Measurements from ENCODE around the gene TC2N.
"Not testable (repeated sequence)": the region's sequence is repeated elsewhere in the genome, so short reads cannot be mapped to it uniquely, and the experiment has no call there.

Gene TC2N

DNA sequence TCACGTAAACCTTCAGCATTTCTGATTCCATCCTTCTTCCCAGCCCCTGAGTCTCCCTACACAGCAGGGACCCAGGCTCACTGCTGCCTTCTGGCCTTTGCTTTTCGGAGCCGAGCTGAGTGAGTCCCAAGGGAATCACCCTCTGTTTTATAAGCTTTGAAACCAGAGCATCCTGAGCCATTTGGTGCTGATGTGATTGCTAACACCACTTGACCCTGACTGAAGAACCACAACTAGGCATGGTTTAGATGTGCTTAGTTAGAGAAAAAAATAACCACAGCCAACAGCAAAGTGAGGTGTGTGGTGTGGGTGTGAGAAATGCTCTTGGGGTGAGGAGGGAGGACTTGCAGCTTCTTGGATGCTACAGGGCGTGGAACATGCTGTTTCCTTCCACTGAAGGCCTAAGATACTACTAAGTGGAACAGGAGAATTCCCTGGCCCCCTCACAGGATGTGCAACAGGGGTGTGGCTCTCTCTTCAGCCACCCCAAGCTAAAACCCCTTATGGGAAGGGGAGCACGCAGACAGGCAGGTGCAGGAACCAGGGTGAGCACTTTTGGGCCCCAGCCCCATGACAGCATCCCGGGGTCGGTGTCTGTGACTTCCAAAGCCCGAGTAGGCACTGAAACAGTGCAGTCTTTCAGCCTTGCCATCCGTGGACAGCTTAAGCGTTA is at the start of gene TC2N:
TC2N (minus strand) TSS at position 221 of the 673 bp plus-strand sequence. CDS start 53,767 bp downstream, outside the sequence.
- peak in 1 of 3 donors; percentile 28 for DNase-seq (ENCODE audit: low read depth in 2 of 3, low spot score in 1 of 3)

DNA sequence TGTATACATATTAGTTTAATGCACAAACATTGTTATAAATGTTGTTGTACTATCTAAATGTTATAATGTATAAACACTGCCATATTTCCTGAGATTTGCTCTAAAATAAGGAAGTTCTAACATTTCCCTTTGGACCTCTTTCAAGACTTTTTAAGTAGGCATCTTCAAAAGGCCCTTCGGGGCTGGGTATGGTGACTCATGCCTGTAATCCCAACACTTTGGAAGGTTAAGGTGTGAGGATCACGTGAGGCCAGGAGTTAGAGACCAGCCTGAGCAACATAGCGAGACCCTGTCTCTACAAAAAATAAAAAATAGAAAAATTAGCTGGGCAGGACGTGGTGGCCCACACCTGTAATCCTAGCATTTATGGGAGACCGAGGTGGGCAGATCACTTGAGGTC is 44.7 kb upstream of the TC2N start:
- no peak for DNase-seq (ENCODE audit: low read depth in 2 of 3, low spot score in 1 of 3)

DNA sequence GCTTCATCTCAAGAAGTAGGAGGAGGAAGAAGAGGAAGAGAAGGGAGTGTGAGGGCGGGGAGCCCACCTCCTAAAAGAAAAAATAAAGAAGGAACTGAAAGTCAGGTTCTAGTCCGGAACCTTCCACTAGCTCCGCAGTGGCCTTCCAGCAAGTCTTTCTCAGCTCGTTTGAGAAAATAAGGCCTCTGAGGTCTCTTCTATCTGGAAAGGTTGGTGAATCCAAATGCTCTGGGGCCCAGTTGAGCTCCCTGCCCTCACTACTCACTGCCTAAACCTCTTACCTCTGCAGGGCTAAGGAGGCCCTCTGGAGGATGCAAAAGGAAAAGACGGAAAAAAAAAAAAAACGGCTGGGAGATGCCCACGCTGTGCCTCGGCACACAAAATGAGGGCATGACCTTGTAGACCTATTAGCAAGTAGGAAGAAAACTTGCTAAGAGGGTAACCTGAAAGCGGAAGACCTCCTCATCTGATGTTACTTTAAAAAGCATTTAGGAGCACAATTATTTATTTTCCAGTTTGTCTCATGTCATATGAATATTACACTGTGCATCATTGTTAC is 44.2 kb upstream of the TC2N start:
- DNase-seq (ENCODE audit: low read depth in 2 of 3, low spot score in 1 of 3) = peak; percentile 18 to 44 (median 19)

DNA sequence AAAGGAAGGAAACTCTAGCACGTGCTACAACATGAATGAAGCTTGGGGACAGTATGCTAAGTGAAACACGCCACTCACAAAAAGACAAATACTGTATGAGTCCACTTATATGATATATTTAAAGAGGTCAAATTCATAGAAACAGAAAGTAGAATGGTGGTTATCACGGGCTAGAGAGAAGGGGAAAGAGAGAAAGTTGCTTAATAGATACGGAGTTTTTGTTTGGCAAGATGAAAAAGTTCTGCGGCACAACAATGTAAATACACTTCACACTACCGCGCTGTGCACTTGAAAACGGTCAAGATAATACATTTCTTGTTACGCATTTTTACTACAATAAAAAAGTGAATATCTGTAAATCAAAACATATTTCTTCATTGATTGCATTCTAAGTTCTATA is 42.9 kb upstream of the TC2N start:
- no peak for DNase-seq (ENCODE audit: low read depth in 2 of 3, low spot score in 1 of 3)

DNA sequence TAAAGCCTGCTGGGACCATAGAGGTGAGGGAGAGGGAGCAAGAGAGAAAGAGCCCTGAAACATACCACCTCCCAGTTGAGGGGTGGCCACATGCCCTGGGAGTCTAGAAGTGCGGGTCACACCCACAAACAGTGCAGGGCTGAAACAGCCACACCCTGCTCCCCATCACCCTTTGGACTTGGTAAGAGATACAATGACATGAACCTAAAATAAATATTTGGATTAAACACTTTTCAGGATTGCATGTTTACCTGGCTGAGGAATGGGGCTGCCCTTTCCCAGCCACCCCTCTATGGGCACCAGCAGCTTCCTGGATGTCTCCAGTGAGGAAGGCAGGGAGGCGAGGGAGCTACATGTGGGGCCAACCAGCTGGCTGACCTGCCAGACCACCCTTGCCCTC is 39.0 kb upstream of the TC2N start:
- no peak for DNase-seq (ENCODE audit: low read depth in 2 of 3, low spot score in 1 of 3)

DNA sequence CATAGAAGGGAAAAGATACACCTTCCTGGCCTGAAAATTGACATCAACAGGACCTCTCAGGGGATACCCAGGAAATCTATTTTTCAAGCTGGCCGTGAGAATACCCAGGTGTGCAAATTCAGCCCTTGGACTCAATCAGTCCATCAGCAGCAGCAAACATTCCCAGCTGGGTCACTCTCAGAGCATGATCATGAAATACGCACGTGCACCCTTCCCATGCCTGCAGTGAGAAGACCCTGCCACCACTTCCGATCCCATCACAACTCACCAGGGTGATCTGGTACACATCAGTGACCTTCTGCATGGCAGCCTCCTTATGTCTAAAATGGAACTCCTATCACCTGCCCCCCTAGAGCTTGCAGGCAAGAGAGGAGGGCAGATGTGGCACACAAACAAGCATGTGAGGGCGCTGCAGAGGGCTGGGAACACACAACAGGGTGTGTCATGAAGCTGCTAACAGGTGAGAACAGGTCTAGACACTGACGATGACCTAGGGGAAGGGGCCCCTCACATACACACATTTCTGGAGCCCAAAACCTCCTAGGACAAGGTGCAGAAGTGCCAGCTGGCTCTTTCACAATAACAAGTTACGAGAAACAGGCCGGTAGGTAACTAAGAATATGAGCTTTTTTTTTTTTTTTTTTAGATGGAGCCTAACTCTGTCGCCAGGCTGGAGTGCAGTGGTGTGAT is 37.8 kb upstream of the TC2N start:
- DNase-seq (ENCODE audit: low read depth in 2 of 3, low spot score in 1 of 3) = no peak

DNA sequence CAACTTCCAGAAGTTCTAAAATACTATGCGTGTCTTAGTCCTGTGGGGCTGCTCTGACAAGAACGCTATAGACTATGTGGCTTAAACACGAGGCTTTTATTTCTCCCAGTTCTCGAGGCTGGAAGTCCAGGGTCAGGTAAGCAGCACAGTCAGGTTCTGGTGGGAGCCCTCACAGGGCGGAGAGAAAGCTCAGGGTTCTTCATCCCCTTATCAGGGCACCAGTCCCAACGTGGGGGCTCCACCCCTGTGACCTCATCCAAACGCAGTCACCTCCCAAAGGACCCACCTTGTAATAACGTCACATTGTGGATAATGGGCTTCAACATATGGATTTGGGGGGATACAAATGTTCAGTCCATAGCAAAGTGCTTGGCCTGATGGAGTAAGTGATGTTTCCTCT is 37.1 kb upstream of the TC2N start:
- DNase-seq (ENCODE audit: low read depth in 2 of 3, low spot score in 1 of 3) = no peak

DNA sequence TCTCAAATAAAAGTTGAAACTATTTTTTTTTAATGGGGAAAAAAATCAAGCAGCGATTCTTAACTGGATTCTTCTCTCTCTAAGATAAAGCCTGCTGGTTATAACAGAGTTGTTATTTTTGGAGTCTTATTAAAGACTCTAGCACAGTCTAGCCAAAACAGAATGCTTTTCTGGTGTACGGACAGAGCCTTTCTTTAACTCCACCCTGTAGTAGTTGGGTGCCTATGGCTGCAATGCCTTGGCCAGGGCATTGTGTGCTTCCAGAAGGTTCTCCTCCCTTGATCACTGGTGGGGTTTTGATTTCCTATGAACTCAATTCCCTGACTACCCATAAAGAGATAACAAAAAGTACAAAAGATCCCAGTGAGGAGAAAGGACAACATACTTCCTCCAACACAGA is 35.7 kb upstream of the TC2N start:
- no peak for DNase-seq (ENCODE audit: low read depth in 2 of 3, low spot score in 1 of 3)

DNA sequence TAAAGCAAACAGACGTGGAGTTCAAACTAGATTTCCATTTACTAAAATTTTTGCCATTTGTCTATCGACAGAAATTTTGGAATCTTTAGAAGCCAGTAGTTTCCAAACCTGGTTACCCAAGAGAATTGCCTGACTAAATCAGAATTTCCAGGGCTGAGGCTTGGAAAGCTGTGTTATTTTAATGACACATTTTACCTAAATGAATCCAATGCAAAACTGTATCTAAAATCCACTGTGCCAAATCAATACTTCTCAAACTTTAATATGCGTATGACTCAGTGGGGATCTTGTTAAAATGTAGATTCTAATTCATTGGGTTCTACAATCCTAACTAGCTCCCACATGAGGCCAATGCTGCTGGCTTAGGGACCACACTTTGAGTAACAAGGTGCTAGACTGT is 35.0 kb upstream of the TC2N start:
- no peak for DNase-seq (ENCODE audit: low read depth in 2 of 3, low spot score in 1 of 3)

DNA sequence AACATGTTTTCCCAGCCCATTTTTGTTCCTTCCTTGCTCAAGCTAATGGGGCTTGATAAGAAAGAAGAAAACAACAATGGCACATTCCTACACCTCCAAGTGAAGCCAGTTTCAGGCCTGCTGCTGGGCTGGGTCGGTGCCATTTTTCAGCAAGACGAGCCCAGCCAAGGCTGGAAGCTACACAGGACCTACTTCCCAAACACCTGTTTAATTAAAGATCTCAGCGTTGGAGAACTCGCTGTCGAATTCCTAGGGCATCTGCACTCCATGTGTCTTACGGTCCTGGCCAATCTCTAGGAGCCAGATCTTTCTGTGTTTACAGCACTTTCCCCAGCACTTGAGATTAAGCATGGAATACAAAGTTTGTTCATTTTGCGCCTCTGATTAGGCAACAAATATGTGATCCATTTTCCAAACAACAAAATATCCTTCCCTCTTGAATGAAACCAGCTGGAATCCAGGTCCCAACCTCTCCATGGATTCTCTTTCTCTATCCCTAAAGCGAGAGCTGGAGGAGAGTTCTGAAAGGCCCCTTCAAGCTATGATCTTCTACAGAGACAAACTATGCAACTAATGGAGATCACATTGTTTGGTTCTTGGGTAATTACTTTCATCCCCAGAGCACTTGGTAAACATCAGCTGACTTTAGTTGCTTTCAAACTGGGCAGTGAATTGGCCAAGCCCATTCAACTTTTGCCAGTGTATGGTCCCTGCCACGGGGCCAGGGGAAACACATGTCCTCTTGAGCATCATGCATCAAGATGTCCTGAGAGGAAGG is 34.3 kb upstream of the TC2N start:
- no peak for DNase-seq (ENCODE audit: low read depth in 2 of 3, low spot score in 1 of 3)

DNA sequence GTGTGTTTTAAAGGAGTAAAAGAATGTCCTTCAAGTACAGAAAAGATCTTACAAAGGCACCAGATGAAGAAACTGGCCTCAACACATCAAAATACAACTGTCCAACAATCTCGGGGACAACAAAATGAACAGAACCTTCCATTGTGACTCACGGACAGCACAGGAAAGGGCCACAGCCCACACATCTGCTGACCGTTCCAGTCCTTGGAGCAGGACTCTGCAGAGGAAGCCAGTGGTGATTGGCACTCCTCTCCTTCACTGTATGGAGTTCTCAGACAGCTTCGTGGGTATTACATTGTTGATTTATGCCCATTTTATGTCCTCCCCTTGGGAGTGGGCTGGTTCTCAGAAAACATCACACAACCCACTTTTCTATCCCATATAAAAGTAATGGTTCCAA is 32.5 kb upstream of the TC2N start:
- DNase-seq (ENCODE audit: low read depth in 2 of 3, low spot score in 1 of 3) = no peak

DNA sequence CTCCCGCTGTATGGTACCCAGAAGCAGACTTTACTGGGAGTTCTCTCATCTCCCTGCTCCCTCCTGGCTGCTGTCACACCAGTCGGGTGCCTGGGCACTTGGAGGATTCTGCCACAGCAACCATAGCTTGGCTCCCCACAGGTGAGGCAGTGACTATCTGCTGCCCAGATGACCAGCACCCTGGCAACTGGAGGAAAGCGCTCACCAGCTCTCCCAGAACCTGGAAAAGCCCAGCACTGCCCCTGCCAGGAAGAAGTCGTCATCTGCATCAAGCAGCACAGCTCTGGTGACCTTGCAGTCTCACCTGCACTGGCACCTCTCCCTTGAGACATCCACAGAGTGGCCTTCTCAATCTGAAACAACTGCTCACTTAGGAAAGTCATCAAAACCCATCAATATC is 31.9 kb upstream of the TC2N start:
- DNase-seq (ENCODE audit: low read depth in 2 of 3, low spot score in 1 of 3) = no peak

DNA sequence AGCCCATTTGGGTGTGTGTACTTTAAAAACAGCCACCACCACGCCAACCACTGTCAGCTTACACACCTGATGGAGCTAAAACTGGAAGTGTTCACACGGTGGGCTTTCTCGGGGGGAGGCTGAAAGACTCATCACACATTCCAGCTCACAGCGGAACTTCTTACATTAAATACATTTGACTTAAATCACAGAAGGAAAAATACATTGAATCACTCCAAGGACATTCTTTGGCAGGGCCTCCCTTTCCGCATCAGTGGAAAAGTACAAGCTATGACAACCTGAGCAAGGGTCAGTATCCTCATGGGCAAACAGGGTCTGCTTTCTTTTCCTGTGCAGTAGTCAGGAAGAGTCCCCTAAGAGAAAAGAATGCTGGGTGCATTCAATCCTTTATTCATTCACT is 31.0 kb upstream of the TC2N start:
- no peak for DNase-seq (ENCODE audit: low read depth in 2 of 3, low spot score in 1 of 3)

DNA sequence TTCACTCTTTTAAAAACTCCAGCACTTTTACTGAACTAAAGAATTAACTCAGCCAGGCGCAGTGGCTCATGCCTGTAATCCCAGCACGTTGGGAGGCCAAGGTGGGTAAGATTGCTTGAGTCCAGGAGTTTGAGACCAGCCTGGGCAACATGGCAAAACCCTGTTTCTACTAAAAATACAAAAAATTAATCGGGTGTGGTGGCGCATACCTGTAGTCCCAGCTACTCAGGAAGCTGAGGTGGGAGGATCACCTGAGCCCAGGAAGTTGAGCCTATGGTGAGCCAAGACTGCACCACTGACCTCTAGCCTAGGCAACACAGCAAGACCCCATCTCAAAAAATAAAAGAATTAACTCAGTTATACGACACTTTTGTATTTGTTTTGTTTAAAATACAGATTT is 30.4 kb upstream of the TC2N start:
- DNase-seq (ENCODE audit: low read depth in 2 of 3, low spot score in 1 of 3) = not testable (repeated sequence)

DNA sequence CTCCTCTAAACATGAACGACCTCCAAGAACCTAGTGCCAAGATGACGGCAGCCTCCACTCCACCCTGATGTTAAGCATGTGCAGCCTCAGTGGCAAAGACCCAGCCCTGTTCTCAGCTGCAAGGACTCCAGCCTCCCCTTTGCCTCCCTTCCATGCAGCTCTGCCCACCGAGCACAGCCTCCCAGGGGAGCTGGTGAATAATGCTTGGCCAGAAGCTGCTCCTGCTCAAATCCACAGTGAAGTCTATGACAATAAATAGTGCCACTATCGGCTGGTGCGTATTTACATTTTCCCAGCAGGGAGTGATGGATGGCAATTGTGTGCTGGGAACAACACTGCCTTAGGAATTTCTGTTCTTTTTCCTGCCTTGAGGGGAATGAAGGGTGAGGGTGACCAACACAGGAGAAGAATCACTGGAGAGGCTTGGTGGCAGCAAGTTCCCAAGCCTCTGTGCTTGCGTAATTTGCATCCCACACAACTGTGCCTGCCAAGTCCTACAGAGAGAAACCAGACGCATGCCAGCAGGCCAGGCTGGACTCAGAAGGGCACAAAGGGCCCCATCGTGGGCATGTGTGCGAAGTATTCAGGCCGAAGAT is 29.9 kb upstream of the TC2N start:
- DNase-seq (ENCODE audit: low read depth in 2 of 3, low spot score in 1 of 3) = no peak

DNA sequence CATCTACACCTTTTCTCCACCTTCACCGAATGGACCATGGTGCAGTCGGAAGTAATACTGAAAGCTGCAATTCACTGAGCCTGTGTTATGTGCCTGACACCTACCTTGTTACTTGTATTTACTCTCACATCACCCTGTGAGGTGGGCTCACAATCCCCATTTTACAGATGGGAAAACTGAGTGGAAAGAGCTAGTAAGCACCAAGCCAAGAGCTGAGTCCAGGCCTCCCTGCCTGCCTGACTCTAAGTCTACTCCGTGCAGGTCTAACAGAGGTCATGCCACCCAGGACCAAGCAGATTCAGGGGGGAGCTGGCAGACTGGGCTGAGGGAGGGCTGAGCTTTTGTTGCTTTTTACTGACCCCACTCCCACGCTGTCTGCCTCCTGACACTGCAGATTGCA is 29.1 kb upstream of the TC2N start:
- no peak for DNase-seq (ENCODE audit: low read depth in 2 of 3, low spot score in 1 of 3)

DNA sequence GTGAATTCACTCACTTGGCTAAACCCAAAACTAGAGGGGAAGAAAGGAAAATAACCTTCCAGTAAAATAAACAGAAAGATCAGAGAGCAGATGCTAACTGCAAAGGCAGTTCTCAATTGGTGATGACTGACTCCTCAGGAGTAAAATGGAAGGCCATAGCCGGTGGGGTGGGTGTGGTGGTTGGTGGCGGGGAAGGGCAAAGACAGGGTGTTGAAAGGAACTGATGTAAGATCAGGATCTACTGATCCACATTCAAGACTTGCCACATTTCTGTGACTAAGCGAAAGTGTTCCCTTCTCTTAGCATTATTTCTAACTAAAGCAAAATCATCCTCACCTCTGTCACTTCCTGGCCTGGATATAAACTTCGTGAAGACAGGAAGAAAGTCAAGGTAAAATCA is 26.3 kb upstream of the TC2N start:
- DNase-seq (ENCODE audit: low read depth in 2 of 3, low spot score in 1 of 3) = peak in 1 of 3 donors; percentile 47

DNA sequence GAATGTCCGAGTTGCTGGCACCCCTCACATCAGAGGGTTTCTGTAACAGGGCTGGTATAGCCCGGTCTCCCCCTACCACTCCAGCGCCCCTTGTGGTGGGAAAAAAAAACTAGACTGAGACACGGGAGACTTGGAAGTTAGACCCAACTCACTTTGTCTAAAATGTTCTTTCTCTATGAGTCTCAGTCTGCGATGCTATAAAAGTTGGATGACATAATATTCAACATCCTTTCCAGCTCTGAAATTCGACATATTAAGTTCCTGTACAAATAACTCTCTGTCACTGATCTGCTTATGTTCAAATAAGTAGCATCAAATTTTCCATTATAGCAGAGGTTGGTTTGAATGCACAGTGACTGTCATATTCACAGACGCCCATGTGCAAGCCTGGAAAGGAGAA is 25.7 kb upstream of the TC2N start:
- DNase-seq (ENCODE audit: low read depth in 2 of 3, low spot score in 1 of 3) = no peak

DNA sequence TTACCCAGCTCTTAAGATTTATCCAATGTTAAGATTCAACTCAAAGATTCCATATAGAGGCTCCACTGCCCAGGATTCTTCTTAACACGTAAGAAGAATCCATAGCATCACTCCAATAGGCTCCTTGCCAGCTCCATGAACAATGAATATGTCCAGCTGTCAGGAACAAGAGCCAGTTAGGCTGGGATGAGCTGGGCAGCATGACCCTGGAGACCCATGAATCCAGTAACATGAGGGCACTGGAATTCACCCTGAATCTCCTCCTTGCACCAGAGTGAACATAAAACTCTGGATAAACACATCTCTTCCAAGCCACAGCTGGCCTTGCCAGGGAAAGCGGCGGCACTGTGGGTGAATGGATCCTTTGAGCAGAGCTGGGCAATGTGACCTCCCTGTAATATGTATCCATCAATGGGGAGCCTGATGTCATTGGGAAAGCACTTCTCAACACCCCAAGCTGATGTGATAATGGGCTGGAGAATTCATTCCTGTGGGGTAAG is 24.4 kb upstream of the TC2N start:
- no peak for DNase-seq (ENCODE audit: low read depth in 2 of 3, low spot score in 1 of 3)

DNA sequence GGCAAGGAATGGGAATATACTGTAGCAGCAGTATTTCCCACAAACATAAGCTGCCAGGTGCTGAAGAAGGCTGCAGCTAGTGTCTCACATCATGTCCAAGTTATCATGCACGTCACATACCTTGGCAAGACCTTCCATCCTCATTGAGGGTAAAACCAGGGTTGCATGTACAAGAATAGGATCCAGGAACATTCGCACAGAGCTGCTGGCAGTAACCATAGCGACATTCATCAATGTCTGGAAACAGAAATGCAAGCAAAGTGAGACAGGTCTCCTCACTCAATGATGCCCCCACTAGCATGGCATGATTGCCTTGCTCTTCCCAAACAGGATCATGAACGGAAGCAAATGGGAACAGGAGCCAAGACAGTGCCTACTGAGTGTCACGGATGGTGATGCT is 23.8 kb upstream of the TC2N start:
- DNase-seq (ENCODE audit: low read depth in 2 of 3, low spot score in 1 of 3) = no peak

DNA sequence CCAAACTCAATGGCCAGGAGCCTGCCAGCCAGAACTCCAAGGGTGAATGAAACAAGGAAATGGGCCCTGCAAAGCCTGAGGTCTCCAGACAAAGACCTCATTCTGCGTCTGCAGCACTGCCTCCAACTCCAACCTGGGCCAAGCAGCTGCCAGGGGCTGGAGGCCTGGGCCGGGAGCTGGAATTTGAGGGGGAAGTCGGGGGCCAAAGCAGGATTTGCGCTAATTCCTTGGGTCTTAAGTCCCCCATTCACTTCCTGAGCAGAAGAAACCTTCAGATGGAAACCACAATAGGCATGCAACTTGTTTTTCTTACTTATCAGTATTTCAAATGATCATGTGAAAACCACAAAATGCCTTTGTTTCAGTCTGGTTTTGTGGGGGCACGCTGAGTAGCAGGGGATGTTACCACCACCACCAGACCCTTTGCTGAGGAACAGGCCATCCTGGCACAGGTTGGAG is 23.0 kb upstream of the TC2N start:
- no peak for DNase-seq (ENCODE audit: low read depth in 2 of 3, low spot score in 1 of 3)

Measured in stimulated activated CD4-positive, alpha-beta T cell treated with anti-CD3 and anti-CD28 coated beads, Interleukin-12 subunit alpha, Interleukin-12 subunit beta, amount 100 ng/mL, for 48 hours (primary cell).